ENCODE measurements around the gene SEMA3A. TPM values are rescaled to one million over a fixed set of nuclear protein-coding genes. Genes with fewer than 3 reads are reported as not detected.

Gene SEMA3A
- polyA plus RNA-seq, 1 donor from 2014 or later: 22.8 TPM

- Histone ChIP-seq H3F3A (ENCODE audit: insufficient read depth, low read length, poor library complexity, severe bottlenecking) (no peaks in the 10 kb centered on the region), H3K27ac (ENCODE audit: low read length) (no peak overlapping the region), H3K4me3 (ENCODE audit: low read length) (no peak overlapping the region), H2AFZ (ENCODE audit: low read depth, low read length) (no peak overlapping the region), H3K4me2 (ENCODE audit: low read length) (no peak overlapping the region), H3K79me2 (replicated peaks; ENCODE audit: insufficient read depth, low read length) (no peaks in the 10 kb centered on the region), H3K36me3 (ENCODE audit: insufficient read depth, low read length) (peaks cover 4% of the 10 kb centered on the region), H3K9me3 (ENCODE audit: low read length) (no peaks in the 10 kb centered on the region), H4K20me1 (ENCODE audit: insufficient read depth) (no peaks in the 10 kb centered on the region), H3K9ac (ENCODE audit: low read length) (no peak overlapping the region), H3K27me3 (ENCODE audit: insufficient read depth, low read depth, low read length) (no peaks in the 10 kb centered on the region), H3K9me2 (ENCODE audit: insufficient read depth, low read length) (no peaks in the 10 kb centered on the region)
- TF ChIP-seq MXI1 (conservative IDR thresholded peaks at IDR 0.05; ENCODE audit: poor library complexity, severe bottlenecking) (no peak), POLR2AphosphoS5 (IDR thresholded peaks at IDR 0.05) (no peak), EP300 (conservative IDR thresholded peaks at IDR 0.05; ENCODE audit: poor library complexity, severe bottlenecking) (no peak), CTCF (IDR thresholded peaks at IDR 0.05; ENCODE audit: poor library complexity, severe bottlenecking) (no peak), SMC3 (conservative IDR thresholded peaks at IDR 0.05; ENCODE audit: poor library complexity) (no peak), RAD21 (conservative IDR thresholded peaks at IDR 0.05) (no peak), REST (IDR thresholded peaks at IDR 0.05; ENCODE audit: borderline replicate concordance) (no peak), TAF1 (IDR thresholded peaks at IDR 0.05; ENCODE audit: low read depth) (no peak), EZH2 (IDR thresholded peaks at IDR 0.05; ENCODE audit: borderline replicate concordance, insufficient read depth, low read length, poor library complexity, severe bottlenecking) (no peak)
Measured at GRCh38 chr7:84003191-84003590, 191.4 kb downstream of the SEMA3A start.

DNA sequence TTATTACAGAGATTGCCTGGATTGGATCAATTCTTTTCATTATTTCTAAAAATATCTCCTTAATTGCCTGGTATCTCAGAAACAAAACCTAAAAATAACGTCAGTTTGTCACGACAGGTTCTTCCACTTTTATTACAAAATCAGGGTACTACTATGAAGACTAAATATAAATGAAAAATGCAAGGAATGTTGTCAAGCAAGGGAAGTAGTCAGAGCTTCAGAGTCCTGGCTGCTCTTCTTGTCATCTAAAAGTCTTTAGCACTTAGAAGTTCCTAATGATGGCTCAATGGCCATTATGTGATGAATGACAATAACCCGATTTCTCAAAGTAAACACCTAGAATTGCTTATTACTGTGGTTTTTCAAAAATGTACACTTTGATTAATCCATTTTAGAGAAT lies 192.2 kb downstream of the SEMA3A start:
- no peak overlapping the region for H3K27ac ChIP-seq (ENCODE audit: low read length)
- H3K9me2 ChIP-seq (ENCODE audit: insufficient read depth, low read length): no peaks in the 10 kb centered on the region
- no peaks in the 10 kb centered on the region for H3K27me3 ChIP-seq (ENCODE audit: insufficient read depth, low read depth, low read length)
- H3K4me3 ChIP-seq (ENCODE audit: low read length): no peak overlapping the region
- H3K36me3 ChIP-seq (ENCODE audit: insufficient read depth, low read length): peaks cover 4% of the 10 kb centered on the region
- no peaks in the 10 kb centered on the region for H3K79me2 ChIP-seq (replicated peaks; ENCODE audit: insufficient read depth, low read length)
- H3K9me3 ChIP-seq (ENCODE audit: low read length): no peaks in the 10 kb centered on the region
- TF ChIP-seq MXI1 (conservative IDR thresholded peaks at IDR 0.05; ENCODE audit: poor library complexity, severe bottlenecking): no peak
- TF ChIP-seq POLR2AphosphoS5 (IDR thresholded peaks at IDR 0.05): no peak
- no peak for TF ChIP-seq REST (IDR thresholded peaks at IDR 0.05; ENCODE audit: borderline replicate concordance)
- no peak for TF ChIP-seq TAF1 (IDR thresholded peaks at IDR 0.05; ENCODE audit: low read depth)
- no peak for TF ChIP-seq CTCF (IDR thresholded peaks at IDR 0.05; ENCODE audit: poor library complexity, severe bottlenecking)
- no peak for TF ChIP-seq SMC3 (conservative IDR thresholded peaks at IDR 0.05; ENCODE audit: poor library complexity)
- no peak for TF ChIP-seq RAD21 (conservative IDR thresholded peaks at IDR 0.05)
- no peak for TF ChIP-seq EP300 (conservative IDR thresholded peaks at IDR 0.05; ENCODE audit: poor library complexity, severe bottlenecking)
- no peak for TF ChIP-seq EZH2 (IDR thresholded peaks at IDR 0.05; ENCODE audit: borderline replicate concordance, insufficient read depth, low read length, poor library complexity, severe bottlenecking)
- no peaks in the 10 kb centered on the region for H3F3A ChIP-seq (ENCODE audit: insufficient read depth, low read length, poor library complexity, severe bottlenecking)
- H3K9ac ChIP-seq (ENCODE audit: low read length): no peak overlapping the region
- no peaks in the 10 kb centered on the region for H4K20me1 ChIP-seq (ENCODE audit: insufficient read depth)
- no peak overlapping the region for H2AFZ ChIP-seq (ENCODE audit: low read depth, low read length)
- no peak overlapping the region for H3K4me2 ChIP-seq (ENCODE audit: low read length)

All from neural cell (in vitro differentiated cells).